HG02970 (cell line): Measurements from ENCODE around the gene AURKA.
"Not testable (repeated sequence)": the region's sequence is repeated elsewhere in the genome, so short reads cannot be mapped to it uniquely, and the experiment has no call there.

ENCODE experiments used
- ATAC-seq: cut with Tn5 transposase; IDR thresholded peaks from one replicate; pipeline ENCODE4 v1.9.1; 2021; ENCODE audit warnings: mild to moderate bottlenecking, moderate library complexity, moderate number of reproducible peaks; ENCODE audit not compliant: unreplicated experiment, low FRiP score

The AURKA gene

DNA sequence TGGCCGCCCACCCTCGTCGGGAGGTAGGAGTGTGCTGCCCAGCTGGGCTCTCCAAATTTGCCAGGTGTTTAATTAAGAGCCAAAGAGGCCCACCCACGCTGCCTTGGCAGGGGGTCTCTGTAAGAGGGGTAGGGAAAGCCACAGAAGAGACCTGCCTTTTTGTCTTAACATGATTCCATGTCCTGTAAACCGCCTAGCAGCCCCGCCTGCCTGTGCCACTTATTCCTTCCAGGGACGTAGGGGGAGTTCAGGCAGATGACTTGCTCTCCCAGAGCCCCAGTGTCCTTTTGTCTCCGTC lies 31.2 kb downstream of the AURKA start:
- no peak for ATAC-seq

DNA sequence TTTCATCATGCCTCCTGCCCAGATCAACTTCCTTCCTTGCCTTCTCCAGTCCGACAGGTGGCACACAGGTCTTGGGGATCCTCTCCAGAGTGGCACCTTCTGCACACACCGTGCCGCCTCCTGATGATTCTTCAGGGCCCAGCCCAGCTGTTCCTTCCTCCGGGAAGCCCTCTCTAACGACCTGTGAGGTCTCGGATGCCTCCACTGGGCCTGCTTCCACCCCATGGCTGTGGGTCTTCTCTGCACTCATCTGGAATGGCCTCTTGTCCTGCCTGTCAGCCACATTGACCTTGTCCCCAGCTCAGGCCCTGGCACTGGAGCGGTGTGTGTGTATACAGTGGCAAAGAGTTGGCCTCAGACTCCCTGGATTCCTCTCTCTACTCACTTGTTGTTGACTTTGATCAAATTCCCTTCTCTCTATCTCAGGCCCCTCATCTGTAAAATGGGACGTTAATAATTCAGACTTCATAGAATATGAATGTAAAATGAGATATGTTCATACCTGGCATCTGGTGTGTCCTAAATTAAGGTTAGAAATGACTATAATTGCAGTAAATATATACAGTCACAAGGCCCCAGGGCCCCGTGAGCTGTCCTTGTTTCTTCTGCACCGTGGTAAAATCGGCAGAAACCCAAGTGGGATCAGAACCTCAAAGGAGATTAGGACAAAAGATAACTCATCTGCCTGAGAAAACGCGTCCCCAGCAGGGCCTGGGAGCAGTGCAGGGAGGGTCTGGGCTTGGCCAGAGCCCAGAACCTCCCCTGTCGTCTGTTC lies 31.7 kb downstream of the AURKA start:
- no peak for ATAC-seq

DNA sequence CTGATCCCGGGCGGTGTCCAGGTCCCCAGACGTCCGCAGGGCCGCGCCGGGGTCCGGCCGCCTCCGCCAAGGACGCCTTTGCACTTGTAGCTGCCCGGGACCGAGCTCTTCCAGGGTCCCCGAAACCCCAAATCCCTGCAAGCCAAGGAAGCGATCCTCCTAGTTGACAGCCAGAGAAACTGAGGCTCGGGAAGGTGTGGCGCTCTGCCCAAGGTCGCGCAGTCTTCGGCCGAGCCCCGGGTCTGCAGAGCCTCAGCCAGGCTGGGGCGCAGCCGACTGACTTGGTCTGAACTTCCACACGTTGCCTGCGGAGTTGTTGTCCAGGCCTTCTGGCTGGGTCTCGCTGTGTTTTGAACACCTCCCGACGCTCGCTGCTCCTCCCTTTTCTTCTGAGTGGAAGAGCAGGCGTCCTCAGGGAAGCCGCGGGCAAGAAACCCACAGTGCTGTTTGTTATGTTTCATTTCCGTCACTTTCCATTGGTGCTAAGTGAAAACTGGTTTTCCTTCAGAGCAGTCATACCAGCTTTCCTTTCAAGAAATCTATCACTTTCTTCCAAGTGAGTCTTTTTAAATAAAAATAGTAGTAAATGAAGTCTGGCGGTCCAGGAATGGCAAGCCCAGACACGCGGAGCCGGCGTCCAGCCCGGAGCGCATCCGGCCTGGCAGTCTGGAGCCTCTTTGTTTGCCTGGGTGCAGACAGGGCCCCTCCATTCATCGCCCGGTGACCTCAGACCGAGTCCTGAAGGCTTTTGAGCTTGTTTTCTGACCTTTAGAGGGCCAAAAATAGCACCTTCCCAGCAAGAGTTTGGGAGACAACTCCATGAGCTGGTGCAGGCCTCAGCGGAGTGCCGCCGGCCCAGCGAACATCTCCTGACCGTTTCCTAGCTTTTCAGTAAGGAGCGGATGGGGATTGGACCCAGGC lies 32.5 kb downstream of the AURKA start:
- no peak for ATAC-seq

DNA sequence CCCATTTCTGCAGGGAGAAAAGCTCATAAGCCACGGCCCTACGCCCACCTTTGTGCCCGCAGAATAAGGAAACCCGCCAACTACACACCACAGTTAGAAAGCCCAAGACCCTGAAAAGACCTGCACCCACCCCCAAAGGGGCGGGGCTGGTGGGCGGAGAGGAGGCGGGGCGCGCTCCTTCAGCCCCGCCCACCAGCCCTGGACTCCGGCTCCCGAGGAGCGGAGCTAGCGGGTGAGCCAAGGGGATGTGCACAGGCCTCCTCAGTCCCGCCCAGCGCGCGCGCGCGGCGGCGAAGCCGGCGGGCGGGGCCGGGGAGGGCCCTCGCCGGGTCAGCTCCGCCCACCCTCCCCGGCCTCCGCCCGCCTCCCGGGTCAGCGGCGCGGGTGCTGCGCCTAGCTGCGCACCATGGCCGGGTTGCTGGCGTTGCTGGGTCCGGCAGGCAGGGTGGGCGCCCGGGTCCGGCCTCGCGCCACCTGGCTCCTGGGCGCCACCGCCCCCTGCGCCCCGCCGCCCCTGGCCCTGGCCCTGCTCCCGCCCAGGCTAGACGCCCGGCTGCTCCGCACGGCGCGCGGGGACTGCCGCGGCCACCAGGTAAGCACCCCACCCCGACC lies 33.3 kb downstream of the AURKA start, which contains the start of gene FAM210B:
FAM210B (plus strand) TSS at position 375 of the 612 bp plus-strand sequence; CDS start at position 407, 32 bp downstream.
- ATAC-seq = peak; percentile 99

DNA sequence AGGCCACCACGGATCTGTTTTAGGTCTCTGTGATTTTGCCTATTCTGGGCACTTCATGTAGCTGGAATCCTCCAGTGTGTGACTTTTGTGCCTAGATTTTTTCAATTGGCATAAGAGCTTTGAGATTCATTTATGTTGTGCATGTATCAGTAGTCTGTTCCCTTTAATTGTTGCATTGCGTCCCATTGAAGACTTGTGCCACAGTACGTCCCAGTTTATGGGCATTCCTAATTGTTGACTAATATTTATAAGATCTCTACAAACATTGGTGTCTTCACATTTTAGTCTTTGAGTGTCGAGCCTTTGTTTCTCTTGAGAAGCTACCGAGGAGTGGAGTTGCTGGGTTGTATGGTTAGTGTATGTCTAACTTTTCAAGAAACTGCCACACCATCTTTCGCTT lies 33.9 kb downstream of the AURKA start:
- no peak for ATAC-seq

DNA sequence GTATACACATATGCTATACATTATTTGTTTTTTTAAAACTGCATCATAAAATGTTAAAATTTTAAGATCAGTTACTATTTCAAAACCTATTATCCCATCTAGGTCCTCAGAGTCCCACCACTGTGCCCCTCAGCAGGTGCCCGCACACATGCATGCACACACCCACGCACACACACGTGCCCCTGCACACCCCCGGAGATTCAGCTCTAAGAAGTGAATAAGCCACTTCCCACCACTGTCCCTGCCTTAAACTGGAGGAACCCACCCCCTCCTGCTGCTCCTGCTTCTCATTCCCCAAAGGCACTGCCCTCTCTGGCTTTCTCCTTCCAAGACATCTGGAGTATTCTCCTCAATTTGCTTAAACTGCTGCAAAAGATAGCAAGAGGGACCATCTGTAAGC lies 38.7 kb downstream of the AURKA start:
- ATAC-seq = no peak

DNA sequence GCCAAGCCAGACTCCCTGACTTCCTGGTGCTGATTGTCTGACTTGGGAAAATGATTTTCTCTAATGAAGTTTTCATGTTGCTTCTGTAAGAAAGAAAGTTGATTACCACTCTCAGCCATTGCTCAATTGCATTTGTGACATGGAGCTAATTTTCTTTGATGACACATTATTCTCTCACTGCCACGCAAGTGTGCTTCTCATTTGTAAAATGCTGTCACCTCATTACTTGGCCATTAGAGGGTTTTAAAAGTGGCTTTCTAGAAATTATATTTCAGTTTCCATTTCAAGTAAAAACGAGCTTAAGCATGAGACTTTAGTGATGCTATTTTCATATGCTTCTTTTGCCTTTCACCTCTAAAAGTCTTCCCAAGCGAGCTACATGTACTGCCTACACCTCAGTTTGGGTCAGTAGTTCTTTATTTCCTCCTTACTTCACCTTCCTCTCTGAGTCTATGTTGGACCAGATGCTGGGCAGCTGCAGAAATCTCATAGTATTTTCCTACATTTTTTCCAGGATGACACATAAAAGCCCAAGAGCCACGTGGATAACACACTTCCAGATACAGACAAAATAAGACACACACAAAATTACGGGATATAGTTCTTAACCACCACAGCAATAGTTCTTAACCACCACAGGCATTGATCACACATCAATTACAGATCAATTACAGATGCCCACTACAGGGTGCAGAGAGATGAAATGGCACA lies 39.5 kb downstream of the AURKA start:
- no peak for ATAC-seq

DNA sequence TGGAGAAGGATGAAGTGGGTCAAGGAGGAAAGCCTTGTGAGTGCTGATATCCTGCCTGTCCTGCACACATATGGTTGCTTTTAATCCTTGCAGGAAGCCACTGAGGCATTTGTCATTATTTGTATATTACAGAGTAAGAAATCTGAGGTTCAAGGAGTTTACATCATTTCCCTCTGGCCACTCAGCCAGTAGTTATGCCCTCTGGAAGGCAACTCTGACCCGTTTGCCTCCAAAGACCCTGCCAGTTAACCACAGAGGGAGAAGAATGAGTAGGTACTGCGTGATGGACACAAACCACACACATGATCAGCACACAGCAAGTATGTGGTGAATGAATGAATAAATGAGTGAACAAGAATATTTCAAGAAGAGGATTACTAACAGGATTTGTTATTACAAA lies 41.2 kb downstream of the AURKA start:
- no peak for ATAC-seq

DNA sequence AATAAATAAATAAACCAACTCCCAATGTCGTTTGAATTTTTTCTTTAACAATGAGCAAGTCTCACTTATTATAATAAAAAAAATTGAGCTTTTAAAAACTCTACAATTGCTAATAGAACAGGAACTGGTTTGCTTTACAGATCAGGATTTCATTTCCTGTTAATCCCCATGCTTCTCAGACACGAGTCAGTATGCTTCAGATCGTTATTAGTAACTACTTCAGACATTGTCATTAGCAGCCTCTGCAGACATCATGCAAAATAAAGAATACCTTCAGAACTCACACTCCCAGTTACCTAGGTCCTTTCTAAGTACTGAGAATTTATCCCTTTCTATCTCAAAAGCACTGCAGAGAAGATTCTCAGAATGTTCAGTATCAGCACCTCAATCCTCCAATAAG lies 43.3 kb downstream of the AURKA start:
- ATAC-seq = no peak

DNA sequence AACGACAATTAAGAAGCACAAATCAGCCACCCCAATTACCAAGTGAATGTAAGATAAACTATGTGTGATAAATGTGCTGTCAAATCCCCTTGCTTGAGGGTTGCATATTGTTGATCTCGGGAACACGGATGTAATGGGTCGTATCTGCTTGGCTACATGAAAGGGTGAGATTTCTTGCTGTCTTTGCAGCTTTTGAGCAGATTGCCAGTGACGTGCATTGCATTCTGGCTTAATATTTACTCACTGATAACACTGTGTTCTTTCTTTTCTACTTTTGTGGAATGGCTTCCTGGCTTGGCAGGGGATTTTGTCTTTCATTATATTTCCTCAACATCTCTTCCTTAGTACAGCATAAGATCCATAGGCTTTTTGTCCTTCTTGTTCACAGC lies 43.7 kb downstream of the AURKA start:
- no peak for ATAC-seq

DNA sequence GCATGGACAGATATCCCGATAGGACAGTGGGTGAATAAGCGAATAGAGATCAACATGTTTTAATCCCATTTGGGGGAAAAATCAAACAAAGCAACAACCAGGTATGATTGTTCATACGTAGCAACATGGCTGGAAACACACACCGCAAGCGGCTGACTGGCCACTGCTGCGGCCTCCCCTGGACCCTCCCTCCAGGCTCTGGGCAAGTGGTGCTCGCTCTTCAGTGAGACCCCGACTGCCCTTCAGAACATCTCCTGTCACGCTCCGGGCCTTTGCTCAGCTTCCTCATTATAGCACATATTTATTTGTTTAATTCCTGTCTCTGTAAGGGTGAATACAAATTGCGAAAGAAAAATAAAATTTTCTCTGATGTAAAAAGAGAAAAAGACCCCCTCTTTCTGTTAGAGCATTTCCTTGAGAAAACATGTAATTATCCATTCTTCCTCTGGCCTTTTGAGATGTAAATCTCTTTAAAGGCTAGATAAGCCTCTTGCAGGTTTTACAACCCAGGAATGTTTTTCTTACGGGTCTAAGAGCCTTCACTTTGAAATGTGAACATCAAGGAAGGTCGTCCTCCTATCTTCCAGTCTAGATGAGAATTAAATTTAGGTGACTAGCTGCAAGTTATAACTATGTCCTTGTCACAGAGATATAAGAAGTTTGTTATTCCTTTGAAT lies 44.2 kb downstream of the AURKA start:
- no peak for ATAC-seq

DNA sequence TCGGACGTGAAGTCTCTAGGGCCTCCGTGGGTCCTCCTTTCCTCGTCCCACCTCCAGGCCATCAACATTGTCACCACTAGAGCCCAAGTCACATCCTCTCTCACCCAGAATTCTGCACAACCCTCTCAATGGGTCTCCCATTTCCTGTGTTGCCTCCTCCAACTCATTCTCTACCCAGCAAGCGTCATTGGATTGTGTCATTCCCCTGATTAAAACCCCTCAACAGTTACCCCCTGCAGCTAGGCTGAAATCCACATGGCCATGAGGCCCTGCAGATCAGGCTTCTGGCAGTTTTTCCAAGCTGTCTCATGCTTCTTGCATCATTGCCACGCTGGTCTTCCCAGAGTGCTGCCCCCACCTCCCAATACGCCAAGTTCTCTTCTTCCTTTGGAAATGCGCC lies 46.1 kb downstream of the AURKA start:
- ATAC-seq = no peak

DNA sequence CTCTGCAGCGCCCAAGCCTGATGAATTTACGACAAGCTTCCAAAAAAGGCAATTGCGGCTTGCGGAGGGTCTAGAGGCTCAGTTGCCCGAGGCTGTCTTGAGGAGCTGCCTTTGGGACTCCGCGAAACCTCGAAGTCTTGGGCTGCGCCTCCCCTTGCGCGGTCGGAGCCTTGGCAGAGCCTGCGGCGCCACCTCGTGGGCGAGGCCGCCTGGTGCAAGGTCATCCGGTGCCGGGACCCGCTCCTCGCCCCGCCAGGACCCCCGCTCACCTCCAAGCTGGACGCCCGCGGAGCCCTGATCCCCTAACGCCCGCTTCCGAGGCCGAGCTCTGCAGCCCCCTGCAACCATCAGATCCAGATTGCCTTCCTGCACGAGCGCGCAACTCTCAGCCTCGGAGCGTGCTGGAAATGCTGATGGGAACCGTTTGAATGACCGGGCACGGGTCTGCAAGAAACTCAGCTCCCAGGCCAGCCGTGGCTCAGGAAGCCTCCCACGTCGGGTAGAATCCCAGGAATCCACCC lies 48.1 kb downstream of the AURKA start:
- ATAC-seq = no peak

DNA sequence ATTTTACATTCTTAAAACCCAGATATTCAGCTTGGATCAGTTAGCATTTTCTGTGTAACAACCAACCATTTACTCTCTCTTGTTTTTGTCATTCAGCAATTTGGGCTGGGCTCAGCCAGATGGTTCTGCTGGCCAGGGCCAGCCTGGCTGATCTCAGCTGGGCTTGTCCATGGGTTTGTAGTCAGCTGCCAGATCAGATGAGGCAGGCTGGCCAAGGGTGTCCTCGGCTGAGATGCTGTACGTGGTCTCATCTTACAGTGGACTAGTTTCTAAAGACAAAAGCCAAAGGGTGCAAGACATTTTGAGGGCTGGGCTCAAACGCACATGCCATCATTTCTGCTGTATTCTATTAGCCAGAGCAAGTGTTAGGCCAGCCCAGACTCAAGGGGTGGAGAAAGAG lies 49.2 kb downstream of the AURKA start:
- ATAC-seq = no peak

DNA sequence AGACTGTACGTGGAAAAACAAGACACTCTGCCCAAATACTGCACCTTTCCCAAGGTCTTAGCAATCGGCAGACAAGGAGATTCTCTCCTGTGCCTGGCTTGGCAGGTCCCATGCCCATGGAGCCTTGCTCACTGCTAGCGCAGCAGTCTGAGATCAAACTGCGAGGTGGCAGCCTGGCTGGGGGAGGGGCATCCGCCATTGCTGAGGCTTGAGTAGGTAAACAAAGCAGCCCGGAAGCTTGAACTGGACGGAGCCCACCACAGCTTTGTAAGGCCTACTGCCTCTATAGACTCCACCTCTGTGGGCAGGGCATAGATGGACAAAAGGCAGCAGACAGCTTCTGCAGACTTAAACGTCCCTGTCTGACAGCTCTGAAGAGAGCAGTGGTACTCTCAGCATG lies 55.3 kb downstream of the AURKA start:
- not testable (repeated sequence) for ATAC-seq

DNA sequence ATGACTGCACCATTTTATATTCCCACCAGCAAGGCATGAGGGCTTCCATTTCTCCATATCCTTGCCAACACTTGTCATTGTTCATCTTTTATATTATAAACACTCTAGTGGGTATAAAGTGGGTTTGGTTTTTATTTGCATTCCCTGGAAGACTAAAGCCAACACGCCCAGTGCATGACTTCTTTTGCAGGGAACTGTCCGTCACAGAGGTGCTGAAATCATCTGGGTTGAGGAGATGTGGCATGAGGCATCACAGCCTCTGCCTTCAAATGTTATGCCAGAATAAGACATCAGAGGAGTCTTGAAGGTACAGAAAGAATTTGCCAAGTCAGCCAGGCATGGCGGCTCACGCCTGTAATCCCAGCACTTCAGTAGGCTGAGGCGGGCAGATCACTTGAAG lies 63.2 kb downstream of the AURKA start:
- no peak for ATAC-seq

DNA sequence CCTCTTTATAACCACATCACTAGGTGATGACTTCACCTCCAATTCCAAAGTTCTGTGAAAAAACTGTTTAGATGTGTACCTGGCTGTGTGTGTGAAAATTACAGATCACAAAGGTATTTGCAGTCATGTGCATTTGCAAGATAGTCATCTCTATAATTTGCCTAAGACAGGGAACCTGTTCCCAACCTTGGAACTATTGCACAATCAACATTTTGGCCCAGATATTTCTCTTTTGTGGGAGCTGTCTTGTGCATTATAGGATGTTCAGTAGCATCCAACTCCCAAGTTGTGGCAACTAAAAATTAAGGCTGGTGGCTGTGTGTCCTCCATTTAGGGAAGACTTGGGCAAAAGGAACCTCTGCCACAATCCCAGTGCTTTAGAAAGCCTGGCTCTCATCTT lies 67.2 kb downstream of the AURKA start:
- ATAC-seq = no peak

DNA sequence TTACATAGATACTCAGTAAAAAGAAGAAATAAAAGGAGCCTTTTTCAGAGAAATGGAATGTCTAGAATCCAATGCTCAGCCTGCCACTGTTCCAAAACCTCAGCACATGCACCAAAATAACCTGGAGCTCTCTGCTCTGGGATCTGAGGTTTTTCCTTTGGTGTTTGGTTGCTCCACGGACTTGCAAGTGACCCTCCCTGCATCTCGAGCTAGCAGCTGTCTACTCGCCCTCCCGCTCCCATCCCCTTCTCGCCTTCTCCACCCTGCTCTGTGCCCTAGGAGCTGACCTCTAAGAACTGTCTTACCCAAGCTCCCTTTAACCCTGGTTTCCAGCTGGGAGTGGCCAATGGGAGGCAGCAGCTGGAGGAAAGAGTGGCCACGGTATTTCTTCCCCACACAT lies 68.4 kb downstream of the AURKA start:
- no peak for ATAC-seq

DNA sequence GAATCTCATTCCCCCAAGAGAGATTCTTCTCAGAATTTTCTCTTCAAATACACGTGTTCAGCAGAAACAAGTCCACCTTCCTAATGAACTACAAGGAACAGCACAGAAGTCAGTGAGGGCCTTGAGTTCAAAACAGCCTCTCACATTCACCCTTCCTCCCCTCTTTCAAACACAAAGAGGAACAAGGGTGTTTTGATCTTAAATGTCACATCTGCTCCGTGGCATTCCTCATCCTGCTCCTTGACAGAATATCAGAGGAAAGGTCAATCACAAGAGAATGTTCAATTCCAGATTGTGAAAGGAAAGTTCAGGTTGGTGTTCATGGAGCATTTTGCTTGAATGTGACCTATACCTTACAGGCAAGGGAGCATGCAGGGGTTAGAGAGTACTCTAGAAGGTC lies 68.8 kb downstream of the AURKA start:
- ATAC-seq = no peak

DNA sequence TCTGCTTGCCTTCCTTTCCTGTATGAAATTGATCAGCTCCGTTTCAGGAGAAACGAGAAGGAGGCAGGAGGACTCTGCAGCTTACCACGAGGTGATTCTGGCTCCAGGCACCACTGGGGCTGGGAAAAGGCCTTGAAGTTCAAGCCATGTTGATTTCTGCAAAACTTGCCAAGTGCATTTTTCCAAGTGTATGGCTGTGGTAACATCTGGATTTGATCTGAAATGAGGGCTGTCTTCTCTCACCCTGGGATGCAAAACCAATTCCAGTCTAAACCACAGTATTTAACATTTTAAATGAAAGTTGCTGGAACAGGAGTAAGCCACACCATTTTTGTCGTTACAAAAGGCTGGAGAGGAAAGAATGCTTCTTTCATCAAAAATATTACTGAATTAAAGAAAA lies 69.3 kb downstream of the AURKA start:
- ATAC-seq = no peak
